GM18526 (cell line): ENCODE results near the gene PELI3.

Source experiments
- POLR2A ChIP-seq: IDR thresholded peaks from 3 replicates; pipeline ENCODE4 v1.6.1; 2011; ENCODE audit not compliant: insufficient read length; ENCODE audit errors: extremely low read depth

Gene PELI3

GRCh38 chr11:66469441-66469840, 2.7 kb downstream of the PELI3 start:
- TF ChIP-seq POLR2A, result no peak

DNA sequence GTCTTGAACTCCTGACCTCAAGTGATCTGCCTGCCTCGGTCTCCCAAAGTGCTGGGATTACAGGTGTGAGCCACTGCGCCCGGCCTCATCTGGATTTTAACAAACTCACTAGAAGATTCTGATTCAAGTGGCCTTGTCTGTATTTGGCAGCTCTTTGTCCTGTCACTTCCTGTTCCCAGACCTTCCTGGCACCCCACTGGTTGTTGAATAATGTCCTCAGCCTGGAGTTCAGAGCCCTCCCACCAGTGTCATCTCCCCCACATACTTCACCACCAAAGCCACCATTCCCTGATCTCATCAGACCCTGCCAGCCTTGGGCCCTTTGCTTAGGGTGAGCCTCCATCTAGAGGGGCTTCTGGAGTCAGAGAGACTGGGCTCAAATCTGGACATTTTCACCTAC, 3.3 kb downstream of the PELI3 start:
- TF ChIP-seq POLR2A, result no peak

DNA sequence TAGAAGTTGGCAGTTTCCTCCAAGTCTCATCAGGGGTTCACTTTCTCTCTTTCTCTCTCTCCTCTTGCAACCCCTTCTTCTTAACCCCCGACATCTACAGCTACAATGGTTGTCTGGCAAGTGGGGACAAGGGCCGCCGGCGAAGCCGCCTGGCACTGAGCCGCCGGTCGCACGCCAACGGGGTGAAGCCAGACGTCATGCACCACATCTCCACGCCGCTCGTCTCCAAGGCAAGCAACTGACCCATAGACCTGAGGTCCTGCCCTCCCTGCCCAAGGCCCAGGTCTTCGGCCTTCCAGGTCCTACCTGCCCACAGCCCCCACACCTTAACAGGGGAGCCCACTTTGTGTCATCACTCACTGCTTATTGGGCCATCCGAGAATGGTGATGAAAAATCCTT, 4.4 kb downstream of the PELI3 start:
- TF ChIP-seq POLR2A, result no peak

- no peak for TF ChIP-seq POLR2A
Measured at GRCh38 chr11:66472054-66472453, 5.3 kb downstream of the PELI3 start.

DNA sequence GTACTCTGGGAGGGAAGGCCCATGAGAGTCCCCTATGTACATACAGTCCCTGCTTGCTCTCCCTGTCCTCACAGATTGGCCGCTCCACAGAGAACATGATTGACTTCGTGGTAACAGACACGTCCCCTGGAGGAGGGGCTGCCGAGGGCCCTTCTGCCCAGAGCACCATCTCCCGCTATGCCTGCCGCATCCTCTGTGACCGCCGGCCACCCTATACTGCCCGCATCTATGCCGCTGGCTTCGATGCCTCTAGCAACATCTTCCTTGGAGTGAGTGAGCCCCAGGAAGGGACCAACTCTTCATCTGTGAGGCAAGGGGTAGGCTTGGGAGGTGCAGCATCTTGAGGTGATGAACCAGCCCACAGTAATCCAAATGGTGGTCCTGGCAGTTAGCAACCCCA, 6.5 kb downstream of the PELI3 start:
- no peak for TF ChIP-seq POLR2A

DNA sequence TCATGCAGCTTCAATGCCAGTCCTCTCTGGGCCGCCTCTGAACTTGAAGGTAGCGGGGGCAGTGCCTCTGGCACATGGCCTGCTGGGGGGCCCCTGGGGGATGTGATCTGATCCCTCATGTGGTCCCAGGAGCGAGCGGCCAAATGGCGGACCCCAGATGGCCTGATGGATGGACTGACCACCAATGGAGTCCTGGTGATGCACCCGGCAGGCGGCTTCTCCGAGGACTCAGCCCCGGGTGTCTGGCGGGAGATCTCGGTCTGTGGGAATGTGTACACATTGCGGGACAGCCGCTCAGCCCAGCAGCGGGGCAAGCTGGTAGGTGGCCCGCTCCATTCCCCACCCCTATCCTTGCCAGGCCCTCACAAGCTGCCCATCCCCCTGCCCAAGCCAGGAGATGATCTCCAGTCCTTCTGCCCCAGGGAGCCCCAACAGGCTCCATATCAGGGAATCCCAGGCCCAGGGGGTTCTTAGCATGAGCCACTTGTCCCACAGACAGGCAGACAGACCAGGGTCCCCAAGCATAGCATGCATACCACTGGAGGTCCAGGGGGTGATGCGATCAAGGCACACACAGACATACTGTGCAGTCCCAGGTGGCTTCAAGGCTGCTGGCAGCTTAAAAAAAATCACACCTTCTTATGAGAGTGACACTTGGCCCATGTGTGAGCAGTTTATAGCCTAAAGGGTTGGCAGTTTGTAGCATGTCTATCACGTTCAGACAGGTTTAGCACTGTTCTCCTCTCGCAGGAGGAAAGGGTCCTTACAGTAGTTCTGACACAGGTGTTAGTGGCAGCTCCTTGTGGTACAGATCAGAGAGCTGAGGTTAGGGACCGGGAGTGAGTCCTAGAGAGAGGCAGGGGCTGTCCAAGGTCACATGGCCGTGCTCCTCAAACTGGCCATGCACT, 7.2 kb downstream of the PELI3 start:
- no peak for TF ChIP-seq POLR2A

DNA sequence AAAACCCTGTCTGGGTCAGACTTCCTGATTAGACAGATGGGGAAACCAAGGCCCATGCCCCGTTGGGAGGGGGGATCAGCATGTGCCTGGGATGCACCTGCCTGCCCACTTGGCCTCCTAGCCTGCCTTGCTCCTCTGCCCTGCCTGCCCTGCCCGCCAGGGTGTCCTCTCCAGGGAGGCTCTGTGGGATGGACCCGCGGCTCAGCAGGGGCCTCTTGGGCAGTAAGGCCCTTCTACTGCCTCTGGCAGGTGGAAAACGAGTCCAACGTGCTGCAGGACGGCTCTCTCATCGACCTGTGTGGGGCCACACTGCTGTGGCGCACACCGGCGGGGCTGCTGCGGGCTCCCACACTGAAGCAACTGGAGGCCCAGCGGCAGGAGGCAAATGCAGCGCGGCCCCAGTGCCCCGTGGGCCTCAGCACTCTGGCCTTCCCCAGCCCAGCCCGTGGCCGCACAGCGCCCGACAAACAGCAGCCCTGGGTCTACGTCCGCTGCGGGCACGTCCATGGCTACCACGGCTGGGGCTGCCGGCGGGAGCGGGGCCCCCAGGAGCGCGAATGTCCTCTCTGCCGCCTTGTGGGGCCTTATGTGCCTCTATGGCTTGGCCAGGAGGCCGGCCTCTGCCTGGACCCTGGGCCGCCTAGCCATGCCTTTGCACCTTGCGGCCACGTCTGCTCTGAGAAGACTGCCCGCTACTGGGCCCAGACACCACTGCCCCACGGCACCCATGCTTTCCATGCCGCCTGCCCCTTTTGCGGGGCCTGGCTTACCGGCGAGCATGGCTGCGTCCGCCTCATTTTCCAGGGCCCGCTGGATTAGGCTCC, 8.9 kb downstream of the PELI3 start:
- no peak for TF ChIP-seq POLR2A

DNA sequence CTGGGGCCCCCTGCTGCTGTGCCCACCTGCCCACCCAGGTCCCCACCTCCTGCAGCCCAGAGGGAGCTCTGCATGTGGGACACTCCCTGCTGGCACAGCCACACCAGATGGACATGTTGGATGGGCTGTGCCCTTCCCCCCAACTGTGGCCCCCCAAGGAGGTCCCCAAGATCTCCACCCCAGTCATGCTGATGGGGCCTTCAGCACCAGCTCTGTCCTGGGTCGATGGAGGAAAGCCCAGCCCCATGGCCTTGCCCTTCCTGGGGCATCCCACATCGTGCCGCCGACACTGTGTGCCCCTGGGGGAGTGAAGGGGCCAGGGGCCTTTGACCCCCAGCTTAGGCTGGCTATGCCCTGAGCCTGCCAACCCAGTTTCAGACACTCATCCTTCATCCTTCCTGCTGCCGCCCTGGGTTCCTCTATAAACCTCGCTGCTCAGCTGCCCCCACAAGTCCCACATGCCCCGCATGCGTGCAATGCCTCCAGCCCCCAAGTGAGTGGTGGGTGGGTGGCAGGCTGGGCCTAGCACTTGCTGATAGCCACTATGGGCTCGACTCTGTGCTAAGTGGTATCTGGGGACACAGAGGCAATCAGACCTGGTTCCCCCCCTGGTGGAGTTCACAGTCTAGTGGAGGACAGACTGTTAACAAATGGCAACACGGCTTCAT, 9.6 kb downstream of the PELI3 start:
- TF ChIP-seq POLR2A, result no peak

DNA sequence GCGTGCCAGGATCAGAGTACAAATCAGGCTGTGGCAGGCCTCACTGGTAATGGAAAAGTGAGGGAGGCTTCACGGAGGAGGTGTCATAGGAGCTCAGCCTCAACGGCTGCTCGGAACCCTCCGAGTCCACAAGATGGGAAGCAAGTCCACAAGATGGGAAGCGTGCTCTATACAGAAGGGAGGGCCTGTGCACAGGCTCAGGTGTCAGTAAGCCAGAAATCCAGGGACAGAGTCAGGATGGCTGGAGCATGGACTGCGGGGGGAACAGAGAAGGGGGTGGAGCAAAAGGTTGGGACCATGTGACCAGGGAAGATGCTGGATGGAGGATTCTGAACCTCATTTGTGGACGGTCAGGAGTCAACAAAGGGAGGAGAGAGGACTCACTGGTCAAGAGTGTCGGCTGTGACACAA, 10.1 kb downstream of the PELI3 start:
- TF ChIP-seq POLR2A, result no peak

- TF ChIP-seq POLR2A, result no peak
Measured at GRCh38 chr11:66477263-66478201, 10.8 kb downstream of the PELI3 start.

GRCh38 chr11:66478729-66479393, 12.2 kb downstream of the PELI3 start:
- no peak for TF ChIP-seq POLR2A

DNA sequence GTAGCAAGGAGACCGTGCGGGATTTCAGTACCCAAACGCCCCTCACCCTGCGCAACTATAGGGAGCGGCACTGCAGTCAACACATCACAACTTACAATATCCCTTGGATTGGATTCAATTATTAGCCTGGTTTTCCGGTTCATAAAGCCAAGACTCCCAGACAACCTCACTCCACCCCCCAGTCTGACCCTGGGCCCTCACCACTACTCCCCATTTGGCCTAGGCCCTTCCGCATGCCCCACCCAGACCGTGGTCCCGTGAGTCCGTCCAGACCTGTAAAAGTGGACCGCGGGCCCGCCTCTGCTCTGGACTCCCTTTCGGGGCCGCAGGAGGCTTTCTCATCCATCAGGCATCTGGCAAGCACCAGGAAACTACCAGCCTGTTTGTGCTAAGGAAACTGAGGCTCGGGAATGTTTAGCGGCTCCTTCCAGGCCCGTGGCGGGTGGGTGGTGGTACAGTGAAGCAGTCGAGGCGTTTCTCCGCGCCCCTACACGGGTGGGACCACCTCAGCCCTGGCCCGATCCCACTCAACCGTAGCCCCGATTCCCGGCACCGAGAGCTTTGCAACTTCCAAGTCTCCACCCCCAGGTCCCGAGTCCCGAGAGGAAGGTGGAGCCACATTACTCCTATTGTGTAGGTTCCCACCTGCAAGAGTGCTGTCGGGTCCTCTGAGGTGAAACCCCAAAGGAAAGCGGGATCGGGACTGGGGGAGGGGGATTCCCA, 12.8 kb downstream of the PELI3 start:
- TF ChIP-seq POLR2A, result no peak
